Keratinocyte (primary cell): ENCODE measurements around the gene PCCB.

ENCODE experiments used
- EZH2 ChIP-seq: IDR thresholded peaks from one replicate; pipeline ENCODE4 v1.6.1; 2012; ENCODE audit warnings: inconsistent platforms, mild to moderate bottlenecking, low read length, moderate library complexity
- TF ChIP-seq, protein P1 (sequence below), 3 experiments: IDR thresholded peaks in 1 of 3; conservative IDR thresholded peaks in 1 of 3; optimal IDR thresholded peaks in 1 of 3; 2 replicates in 2 of 3; 3 replicates in 1 of 3; pipeline versions ENCODE3 to v1.5.1; 2011; ENCODE audit warnings: low read length in 3 of 3, mild to moderate bottlenecking in 3 of 3, moderate library complexity in 2 of 3, control low read depth in 1 of 3, inconsistent platforms in 1 of 3; ENCODE audit not compliant: insufficient read depth in 2 of 3; ENCODE audit errors: extremely low read depth in 1 of 3

- TF ChIP-seq, protein P1, sequence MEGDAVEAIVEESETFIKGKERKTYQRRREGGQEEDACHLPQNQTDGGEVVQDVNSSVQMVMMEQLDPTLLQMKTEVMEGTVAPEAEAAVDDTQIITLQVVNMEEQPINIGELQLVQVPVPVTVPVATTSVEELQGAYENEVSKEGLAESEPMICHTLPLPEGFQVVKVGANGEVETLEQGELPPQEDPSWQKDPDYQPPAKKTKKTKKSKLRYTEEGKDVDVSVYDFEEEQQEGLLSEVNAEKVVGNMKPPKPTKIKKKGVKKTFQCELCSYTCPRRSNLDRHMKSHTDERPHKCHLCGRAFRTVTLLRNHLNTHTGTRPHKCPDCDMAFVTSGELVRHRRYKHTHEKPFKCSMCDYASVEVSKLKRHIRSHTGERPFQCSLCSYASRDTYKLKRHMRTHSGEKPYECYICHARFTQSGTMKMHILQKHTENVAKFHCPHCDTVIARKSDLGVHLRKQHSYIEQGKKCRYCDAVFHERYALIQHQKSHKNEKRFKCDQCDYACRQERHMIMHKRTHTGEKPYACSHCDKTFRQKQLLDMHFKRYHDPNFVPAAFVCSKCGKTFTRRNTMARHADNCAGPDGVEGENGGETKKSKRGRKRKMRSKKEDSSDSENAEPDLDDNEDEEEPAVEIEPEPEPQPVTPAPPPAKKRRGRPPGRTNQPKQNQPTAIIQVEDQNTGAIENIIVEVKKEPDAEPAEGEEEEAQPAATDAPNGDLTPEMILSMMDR (optimal IDR thresholded peaks at IDR 0.05 in 1 of 3, IDR thresholded peaks at IDR 0.05 in 1 of 3, conservative IDR thresholded peaks at IDR 0.05 in 1 of 3; ENCODE audit: extremely low read depth in 1 of 3, insufficient read depth in 2 of 3, low read length in 3 of 3), result no peak
- TF ChIP-seq EZH2, result no peak
Measured at GRCh38 chr3:136330900-136331299, 80.8 kb downstream of the PCCB start.
